ENCODE results near the gene C2orf80. TPM values are rescaled to one million over a fixed set of nuclear protein-coding genes. Genes with fewer than 3 reads are reported as not detected.

Gene C2orf80
- total RNA-seq, 1 donor from 2014 or later, result not detected

- Histone ChIP-seq H3K4me1 (ENCODE audit: control insufficient read depth in 3 of 3, insufficient read depth in 3 of 3, low read length in 3 of 3) (no peaks in the 10 kb centered on the region), H3K4me3 (ENCODE audit: low read length in 3 of 3) (no peak overlapping the region), H3K9me3 (ENCODE audit: control insufficient read depth in 3 of 3, low read length in 3 of 3) (no peaks in the 10 kb centered on the region), H3K27me3 (ENCODE audit: control insufficient read depth in 3 of 3, insufficient read depth in 3 of 3, low read length in 3 of 3) (no peaks in the 10 kb centered on the region), H3K27ac (ENCODE audit: low read depth, low read length) (no peak overlapping the region), H3K9ac (ENCODE audit: low read depth in 1 of 3, low read length in 3 of 3) (no peak overlapping the region), H3K36me3 (ENCODE audit: control insufficient read depth in 3 of 3, insufficient read depth in 3 of 3, low read length in 3 of 3) (no peaks in the 10 kb centered on the region)
These were observed 36.7 kb downstream of the C2orf80 start for GRCh38 chr2:208153156-208153555.

- no peaks in the 10 kb centered on the region for H3K4me1 ChIP-seq (ENCODE audit: control insufficient read depth in 3 of 3, insufficient read depth in 3 of 3, low read length in 3 of 3)
- H3K4me3 ChIP-seq (ENCODE audit: low read length in 3 of 3), result no peak overlapping the region
- H3K9ac ChIP-seq (ENCODE audit: low read depth in 1 of 3, low read length in 3 of 3), result no peak overlapping the region
- H3K36me3 ChIP-seq (ENCODE audit: control insufficient read depth in 3 of 3, insufficient read depth in 3 of 3, low read length in 3 of 3), result no peaks in the 10 kb centered on the region
- peaks cover 0 to 2% (median 0%) of the 10 kb centered on the region in 3 donors for H3K27me3 ChIP-seq (ENCODE audit: control insufficient read depth in 3 of 3, insufficient read depth in 3 of 3, low read length in 3 of 3)
- H3K9me3 ChIP-seq (ENCODE audit: control insufficient read depth in 3 of 3, low read length in 3 of 3), result no peaks in the 10 kb centered on the region
- no peak overlapping the region for H3K27ac ChIP-seq (ENCODE audit: low read depth, low read length)
These were observed 38.9 kb downstream of the C2orf80 start for GRCh38 chr2:208150956-208151355.

GRCh38 chr2:208150094-208150493, 39.7 kb downstream of the C2orf80 start:
- Histone ChIP-seq H3K4me3 (ENCODE audit: low read length in 3 of 3) (no peak overlapping the region), H3K4me1 (ENCODE audit: control insufficient read depth in 3 of 3, insufficient read depth in 3 of 3, low read length in 3 of 3) (no peaks in the 10 kb centered on the region), H3K9me3 (ENCODE audit: control insufficient read depth in 3 of 3, low read length in 3 of 3) (no peaks in the 10 kb centered on the region), H3K36me3 (ENCODE audit: control insufficient read depth in 3 of 3, insufficient read depth in 3 of 3, low read length in 3 of 3) (no peaks in the 10 kb centered on the region), H3K9ac (ENCODE audit: low read depth in 1 of 3, low read length in 3 of 3) (no peak overlapping the region), H3K27me3 (ENCODE audit: control insufficient read depth in 3 of 3, insufficient read depth in 3 of 3, low read length in 3 of 3) (peaks cover 0 to 4% (median 0%) of the 10 kb centered on the region in 3 donors), H3K27ac (ENCODE audit: low read depth, low read length) (no peak overlapping the region)

- H3K4me3 ChIP-seq (ENCODE audit: low read length in 3 of 3), result no peak overlapping the region
- H3K27ac ChIP-seq (ENCODE audit: low read depth, low read length), result no peak overlapping the region
- no peaks in the 10 kb centered on the region for H3K9me3 ChIP-seq (ENCODE audit: control insufficient read depth in 3 of 3, low read length in 3 of 3)
- H3K4me1 ChIP-seq (ENCODE audit: control insufficient read depth in 3 of 3, insufficient read depth in 3 of 3, low read length in 3 of 3), result no peaks in the 10 kb centered on the region
- no peaks in the 10 kb centered on the region for H3K36me3 ChIP-seq (ENCODE audit: control insufficient read depth in 3 of 3, insufficient read depth in 3 of 3, low read length in 3 of 3)
- peaks cover 0 to 4% (median 0%) of the 10 kb centered on the region in 3 donors for H3K27me3 ChIP-seq (ENCODE audit: control insufficient read depth in 3 of 3, insufficient read depth in 3 of 3, low read length in 3 of 3)
- no peak overlapping the region for H3K9ac ChIP-seq (ENCODE audit: low read depth in 1 of 3, low read length in 3 of 3)
These were observed 41.0 kb downstream of the C2orf80 start for GRCh38 chr2:208148803-208149202.

GRCh38 chr2:208147759-208148158, 42.1 kb downstream of the C2orf80 start:
- no peak overlapping the region for H3K9ac ChIP-seq (ENCODE audit: low read depth in 1 of 3, low read length in 3 of 3)
- H3K9me3 ChIP-seq (ENCODE audit: control insufficient read depth in 3 of 3, low read length in 3 of 3), result no peaks in the 10 kb centered on the region
- no peak overlapping the region for H3K4me3 ChIP-seq (ENCODE audit: low read length in 3 of 3)
- no peak overlapping the region for H3K27ac ChIP-seq (ENCODE audit: low read depth, low read length)
- H3K36me3 ChIP-seq (ENCODE audit: control insufficient read depth in 3 of 3, insufficient read depth in 3 of 3, low read length in 3 of 3), result no peaks in the 10 kb centered on the region
- peaks cover 0 to 4% (median 0%) of the 10 kb centered on the region in 3 donors for H3K27me3 ChIP-seq (ENCODE audit: control insufficient read depth in 3 of 3, insufficient read depth in 3 of 3, low read length in 3 of 3)
- no peaks in the 10 kb centered on the region for H3K4me1 ChIP-seq (ENCODE audit: control insufficient read depth in 3 of 3, insufficient read depth in 3 of 3, low read length in 3 of 3)

GRCh38 chr2:208147008-208147407, 42.8 kb downstream of the C2orf80 start:
- H3K27ac ChIP-seq (ENCODE audit: low read depth, low read length), result no peak overlapping the region
- H3K9ac ChIP-seq (ENCODE audit: low read depth in 1 of 3, low read length in 3 of 3), result no peak overlapping the region
- no peaks in the 10 kb centered on the region for H3K9me3 ChIP-seq (ENCODE audit: control insufficient read depth in 3 of 3, low read length in 3 of 3)
- no peak overlapping the region for H3K4me3 ChIP-seq (ENCODE audit: low read length in 3 of 3)
- H3K36me3 ChIP-seq (ENCODE audit: control insufficient read depth in 3 of 3, insufficient read depth in 3 of 3, low read length in 3 of 3), result no peaks in the 10 kb centered on the region
- peaks cover 0 to 4% (median 0%) of the 10 kb centered on the region in 3 donors for H3K27me3 ChIP-seq (ENCODE audit: control insufficient read depth in 3 of 3, insufficient read depth in 3 of 3, low read length in 3 of 3)
- no peaks in the 10 kb centered on the region for H3K4me1 ChIP-seq (ENCODE audit: control insufficient read depth in 3 of 3, insufficient read depth in 3 of 3, low read length in 3 of 3)

GRCh38 chr2:208146006-208146405, 43.8 kb downstream of the C2orf80 start, which contains the start of gene CRYGB:
Gene CRYGB (minus strand): TSS chr2:208146158. CDS start chr2:208146120, 38 bp downstream.
- Histone ChIP-seq H3K27ac (ENCODE audit: low read depth, low read length) (no peak within 1 kb of the TSS), H3K9me3 (ENCODE audit: control insufficient read depth in 3 of 3, low read length in 3 of 3) (no peaks in the 10 kb centered on the region), H3K36me3 (ENCODE audit: control insufficient read depth in 3 of 3, insufficient read depth in 3 of 3, low read length in 3 of 3) (no peaks in the 10 kb centered on the region), H3K4me3 (ENCODE audit: low read length in 3 of 3) (no peak within 1 kb of the TSS), H3K9ac (ENCODE audit: low read depth in 1 of 3, low read length in 3 of 3) (no peak within 1 kb of the TSS), H3K4me1 (ENCODE audit: control insufficient read depth in 3 of 3, insufficient read depth in 3 of 3, low read length in 3 of 3) (no peaks in the 10 kb centered on the region), H3K27me3 (ENCODE audit: control insufficient read depth in 3 of 3, insufficient read depth in 3 of 3, low read length in 3 of 3) (peaks cover 0 to 4% (median 0%) of the 10 kb centered on the region in 3 donors)

GRCh38 chr2:208142925-208143799, 46.7 kb downstream of the C2orf80 start:
- H3K9me3 ChIP-seq (ENCODE audit: control insufficient read depth in 3 of 3, low read length in 3 of 3), result no peaks in the 10 kb centered on the region
- H3K9ac ChIP-seq (ENCODE audit: low read depth in 1 of 3, low read length in 3 of 3), result no peak overlapping the region
- H3K27ac ChIP-seq (ENCODE audit: low read depth, low read length), result no peak overlapping the region
- no peaks in the 10 kb centered on the region for H3K4me1 ChIP-seq (ENCODE audit: control insufficient read depth in 3 of 3, insufficient read depth in 3 of 3, low read length in 3 of 3)
- no peak overlapping the region for H3K4me3 ChIP-seq (ENCODE audit: low read length in 3 of 3)
- no peaks in the 10 kb centered on the region for H3K36me3 ChIP-seq (ENCODE audit: control insufficient read depth in 3 of 3, insufficient read depth in 3 of 3, low read length in 3 of 3)
- H3K27me3 ChIP-seq (ENCODE audit: control insufficient read depth in 3 of 3, insufficient read depth in 3 of 3, low read length in 3 of 3), result peaks cover 0 to 4% (median 0%) of the 10 kb centered on the region in 3 donors

- Histone ChIP-seq H3K36me3 (ENCODE audit: control insufficient read depth in 3 of 3, insufficient read depth in 3 of 3, low read length in 3 of 3) (no peaks in the 10 kb centered on the region), H3K9me3 (ENCODE audit: control insufficient read depth in 3 of 3, low read length in 3 of 3) (no peaks in the 10 kb centered on the region), H3K4me3 (ENCODE audit: low read length in 3 of 3) (no peak overlapping the region), H3K9ac (ENCODE audit: low read depth in 1 of 3, low read length in 3 of 3) (no peak overlapping the region), H3K4me1 (ENCODE audit: control insufficient read depth in 3 of 3, insufficient read depth in 3 of 3, low read length in 3 of 3) (no peaks in the 10 kb centered on the region), H3K27me3 (ENCODE audit: control insufficient read depth in 3 of 3, insufficient read depth in 3 of 3, low read length in 3 of 3) (peaks cover 0 to 4% (median 0%) of the 10 kb centered on the region in 3 donors), H3K27ac (ENCODE audit: low read depth, low read length) (no peak overlapping the region)
These were observed 47.4 kb downstream of the C2orf80 start for GRCh38 chr2:208142240-208142924.

GRCh38 chr2:208139447-208139846, 50.4 kb downstream of the C2orf80 start:
- Histone ChIP-seq H3K27ac (ENCODE audit: low read depth, low read length) (no peak overlapping the region), H3K4me1 (ENCODE audit: control insufficient read depth in 3 of 3, insufficient read depth in 3 of 3, low read length in 3 of 3) (no peaks in the 10 kb centered on the region), H3K4me3 (ENCODE audit: low read length in 3 of 3) (no peak overlapping the region), H3K9me3 (ENCODE audit: control insufficient read depth in 3 of 3, low read length in 3 of 3) (no peaks in the 10 kb centered on the region), H3K27me3 (ENCODE audit: control insufficient read depth in 3 of 3, insufficient read depth in 3 of 3, low read length in 3 of 3) (no peaks in the 10 kb centered on the region), H3K9ac (ENCODE audit: low read depth in 1 of 3, low read length in 3 of 3) (no peak overlapping the region), H3K36me3 (ENCODE audit: control insufficient read depth in 3 of 3, insufficient read depth in 3 of 3, low read length in 3 of 3) (no peaks in the 10 kb centered on the region)
